Pons (tissue), 1 donor: ENCODE measurements around the gene TRAPPC6A.
A peak's percentile ranks its signal among the peaks of the same experiment; 100 is the strongest.

Experiments
- DNase-seq: peaks from one replicate; pipeline ENCODE4 v3.0.0-alpha.2; 2016; ENCODE audit warnings: low spot score

The TRAPPC6A gene

DNA sequence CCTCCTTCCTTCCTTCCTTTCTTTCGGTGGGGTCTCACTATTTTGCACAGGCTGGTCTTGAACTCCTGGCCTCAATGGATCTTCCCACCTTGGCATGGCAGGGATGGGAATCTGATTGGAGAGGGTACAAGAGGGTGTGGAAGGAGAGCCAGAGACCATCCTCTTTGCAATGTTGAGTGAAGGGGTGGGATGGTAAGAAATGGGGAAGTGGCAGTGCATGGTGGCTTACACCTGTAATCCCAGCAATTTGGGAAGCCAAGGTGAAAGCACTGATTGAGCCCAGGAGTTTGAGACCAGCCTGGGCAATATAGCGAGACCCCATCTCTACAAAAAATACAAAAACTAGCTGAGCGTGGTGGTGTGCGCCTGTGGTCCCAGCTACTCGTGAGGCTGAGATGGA lies 6.1 kb upstream of the TRAPPC6A start:
- no peak for DNase-seq

GRCh38 chr19:45182758-45183157 lies 4.7 kb upstream of the TRAPPC6A start:
- no peak for DNase-seq

GRCh38 chr19:45180936-45181335 lies 2.9 kb upstream of the TRAPPC6A start:
- DNase-seq, result no peak

GRCh38 chr19:45179892-45180370 lies 1.9 kb upstream of the TRAPPC6A start:
- no peak for DNase-seq

GRCh38 chr19:45179072-45179891 lies 1.2 kb upstream of the TRAPPC6A start:
- DNase-seq, result no peak

- peak; percentile 100 for DNase-seq
Observed at GRCh38 chr19:45178262-45179071, 430 bp upstream of the TRAPPC6A start, which contains the start of gene BLOC1S3. Gene BLOC1S3 (plus strand): TSS chr19:45178784. CDS start chr19:45179297, 513 bp downstream.

DNA sequence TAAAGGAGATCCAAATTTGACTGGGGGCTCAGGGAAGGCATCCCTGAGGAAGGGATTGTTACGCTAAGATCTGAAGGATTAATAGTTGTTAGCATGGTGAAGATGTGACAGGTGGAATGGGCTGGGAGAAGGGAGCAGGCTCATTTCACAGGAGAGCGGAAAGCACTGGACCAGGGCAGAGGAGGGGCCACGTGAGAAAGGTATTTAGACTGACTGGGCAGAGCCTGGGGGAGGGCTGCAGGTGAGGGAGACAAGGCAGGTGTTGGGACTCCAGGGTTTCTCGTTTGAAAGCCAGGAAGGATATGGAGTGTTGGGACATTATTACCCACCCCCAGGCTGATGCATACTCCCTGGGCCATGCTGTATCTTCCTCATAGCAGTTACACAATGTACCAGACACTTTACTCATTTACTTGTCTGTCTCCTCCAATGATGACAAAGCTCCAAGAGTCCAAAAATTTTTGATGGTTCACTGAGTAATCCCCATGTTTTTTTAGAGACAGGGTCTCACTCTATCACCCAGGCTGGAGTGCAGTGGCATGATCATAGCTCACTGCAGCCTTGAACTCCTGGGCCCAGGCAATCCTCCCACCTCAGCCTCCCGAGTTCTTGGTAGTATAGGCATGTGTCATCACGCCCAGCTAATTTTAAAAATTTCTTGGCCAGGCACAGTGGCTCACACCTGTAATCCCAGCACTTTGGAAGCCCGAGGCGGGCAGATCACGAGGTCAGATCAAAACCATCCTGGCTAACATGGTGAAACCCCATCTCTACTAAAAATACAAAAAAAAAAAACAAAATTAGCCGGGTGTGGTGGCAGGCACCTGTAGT lies 2.3 kb downstream of the TRAPPC6A start:
- DNase-seq, result no peak

DNA sequence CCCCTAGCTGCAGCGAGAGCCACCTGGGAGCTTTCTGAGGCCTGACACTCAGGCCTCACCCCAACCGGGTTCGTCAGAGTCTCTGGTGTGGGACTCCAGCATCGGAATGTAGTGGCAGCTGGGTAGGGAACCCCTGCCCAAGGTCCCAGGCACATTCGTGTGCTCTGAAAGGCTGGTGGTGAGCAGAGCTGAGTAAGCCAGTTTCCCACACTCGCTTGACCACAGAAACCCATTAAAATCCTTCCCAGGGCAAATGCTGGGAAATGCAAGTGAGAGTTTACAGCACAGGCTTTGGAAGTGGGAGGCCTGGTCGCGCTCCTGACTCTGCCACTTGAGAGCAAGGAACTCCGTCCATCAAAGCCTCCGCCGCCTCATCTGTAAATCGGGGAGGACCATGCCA lies 4.2 kb downstream of the TRAPPC6A start:
- no peak for DNase-seq

DNA sequence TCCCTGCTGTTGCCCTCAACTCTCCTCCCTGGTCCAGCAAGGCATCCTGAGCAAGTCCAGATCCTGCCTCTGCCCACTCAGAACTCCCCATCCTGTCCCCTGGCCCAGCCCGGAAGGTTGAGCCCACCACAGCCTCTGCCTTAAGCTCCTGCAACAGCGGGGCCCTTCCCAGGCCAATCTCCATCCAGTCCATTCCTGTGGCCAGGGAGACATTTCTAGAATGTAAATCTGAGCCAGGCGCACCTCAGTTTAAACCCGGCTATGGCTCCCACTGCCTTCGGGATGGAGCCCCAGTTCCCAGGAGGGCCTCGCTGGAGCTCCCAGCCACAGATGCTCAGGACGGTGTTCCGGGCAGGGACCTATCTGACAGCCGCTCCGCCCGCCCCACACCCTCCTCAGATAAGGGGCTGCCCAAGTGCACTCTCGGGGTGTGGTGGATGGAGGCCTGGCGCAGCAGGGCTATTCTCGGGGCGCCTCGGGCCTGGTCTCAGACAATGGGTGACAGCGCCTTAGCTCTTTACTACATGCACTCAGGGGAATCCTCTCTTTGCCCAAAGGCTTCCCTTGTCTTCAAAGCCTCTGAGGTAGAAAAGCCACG lies 5.3 kb downstream of the TRAPPC6A start:
- DNase-seq, result no peak

GRCh38 chr19:45172173-45172572 lies 5.9 kb downstream of the TRAPPC6A start:
- no peak for DNase-seq

- no peak for DNase-seq
Observed at GRCh38 chr19:45171211-45171623, 6.8 kb downstream of the TRAPPC6A start.

GRCh38 chr19:45170146-45171106 lies 7.6 kb downstream of the TRAPPC6A start:
- no peak for DNase-seq

DNA sequence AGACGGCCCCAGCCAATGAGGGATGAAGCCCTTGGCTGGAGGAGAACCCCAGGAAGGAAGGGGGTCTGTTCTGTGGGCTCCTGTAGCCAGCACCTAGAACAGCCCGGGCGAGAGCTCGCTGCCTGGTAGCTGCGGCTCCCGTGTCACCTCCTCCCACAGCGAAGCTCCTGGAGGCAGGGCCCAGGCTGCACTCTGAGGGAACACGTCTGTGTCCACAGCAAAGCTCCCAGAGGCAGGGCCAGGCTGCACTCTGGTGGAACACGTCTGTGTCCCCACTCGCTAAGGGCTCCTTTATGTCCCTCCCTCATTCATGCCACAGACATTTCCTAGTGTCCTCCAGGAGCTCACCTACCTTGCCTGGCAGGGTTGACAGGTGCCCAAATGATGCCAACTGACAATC lies 8.4 kb downstream of the TRAPPC6A start:
- no peak for DNase-seq

DNA sequence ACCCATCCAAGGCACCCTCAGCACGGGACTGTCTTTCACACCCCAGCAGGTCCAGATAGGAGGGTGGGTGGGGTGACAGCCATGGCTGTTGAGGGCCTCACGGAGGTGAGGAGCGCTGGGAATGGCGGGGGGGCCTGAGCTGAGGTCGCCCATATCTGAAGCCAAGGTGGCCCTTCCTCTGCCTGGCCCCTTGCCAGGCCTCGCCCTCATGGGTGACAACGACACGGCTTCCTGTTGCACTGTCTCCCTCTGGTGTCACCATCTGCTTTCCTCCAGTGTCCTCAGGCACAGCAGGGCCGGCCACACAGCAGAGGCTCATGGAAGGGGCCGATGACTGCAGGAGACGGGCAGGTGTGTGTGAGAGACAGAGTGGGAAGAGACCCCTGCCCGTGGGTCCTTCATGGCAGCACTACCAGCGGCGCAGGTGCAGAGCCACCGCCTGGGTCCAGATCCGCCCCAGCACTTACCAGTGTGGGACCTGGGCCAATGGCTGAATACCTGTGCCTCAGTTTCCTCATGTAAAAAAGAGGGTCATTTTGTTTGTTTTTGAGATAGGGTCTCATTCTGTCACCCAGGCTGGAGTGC lies 9.2 kb downstream of the TRAPPC6A start:
- DNase-seq, result no peak

- no peak for DNase-seq
Observed at GRCh38 chr19:45166723-45167252, 11.2 kb downstream of the TRAPPC6A start.

DNA sequence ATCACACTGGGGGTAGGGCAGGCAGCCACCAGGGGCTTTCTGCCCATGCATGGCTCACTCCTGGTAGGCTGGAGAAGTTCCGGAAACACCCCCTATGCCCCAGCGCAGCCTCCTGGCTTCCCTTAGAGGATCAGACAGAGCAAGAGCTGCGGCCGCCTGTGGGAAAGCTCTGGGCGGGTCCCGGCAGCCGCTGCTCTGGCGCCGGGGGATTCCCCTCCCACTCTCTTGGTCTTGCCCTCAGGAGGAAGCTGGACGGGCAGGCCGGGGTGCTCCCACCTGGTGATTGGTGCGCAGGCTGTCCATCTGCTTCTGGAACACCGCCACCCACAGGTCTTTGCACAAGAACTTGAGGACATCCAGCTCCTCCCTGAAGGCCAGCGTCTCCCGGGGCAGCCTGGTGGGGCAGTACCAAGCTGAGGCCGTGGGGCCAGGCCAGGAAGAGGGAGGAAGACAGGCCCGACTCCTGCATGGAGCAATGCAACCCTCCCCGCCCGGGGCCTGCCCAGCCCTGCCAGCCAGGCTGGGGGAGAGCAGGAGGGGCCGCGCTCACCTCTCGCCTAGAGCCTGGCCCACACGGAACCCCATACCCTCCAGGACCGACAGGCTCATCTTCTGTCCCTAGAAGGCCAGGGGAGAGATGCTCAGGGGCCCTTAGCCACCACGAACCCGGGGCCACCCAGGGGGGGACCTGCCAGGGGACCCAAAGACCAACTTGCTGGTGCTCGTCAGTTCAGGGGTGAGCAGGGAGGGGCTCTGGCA lies 13.3 kb downstream of the TRAPPC6A start:
- DNase-seq, result no peak

DNA sequence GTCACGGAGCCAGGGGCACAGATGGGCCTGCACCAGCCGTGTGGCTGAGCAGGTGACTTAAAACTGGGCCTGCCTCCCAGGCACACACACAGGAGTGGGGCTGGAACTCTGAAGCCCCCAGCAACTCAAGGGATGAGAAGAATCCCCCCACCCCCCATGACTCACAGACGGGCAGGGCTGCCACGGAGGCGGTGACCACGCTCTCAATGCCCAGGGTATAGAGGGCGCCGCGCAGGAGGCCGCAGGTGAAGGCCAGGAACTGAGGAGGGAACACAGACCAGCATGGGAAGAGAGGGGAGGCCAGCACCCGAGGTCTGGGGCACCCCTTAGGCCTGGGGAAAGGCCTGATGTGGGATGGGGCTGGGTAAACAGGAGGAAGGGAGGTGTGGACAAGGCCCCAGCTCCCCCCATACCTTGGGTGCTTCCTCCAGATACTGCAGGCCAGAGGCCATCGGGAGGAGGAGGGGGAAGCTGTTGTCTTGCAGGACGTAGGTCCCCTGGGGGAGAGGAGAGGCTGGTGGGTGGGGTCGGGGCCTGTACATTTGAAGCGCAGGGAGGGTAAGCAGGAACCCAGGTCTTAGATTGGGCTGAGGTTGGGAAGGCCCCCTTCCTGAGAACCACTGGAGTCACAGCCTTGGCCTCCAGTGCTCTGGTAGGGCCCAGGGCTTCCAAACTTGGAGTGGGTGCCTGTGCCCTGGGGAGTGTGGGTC lies 14.1 kb downstream of the TRAPPC6A start:
- no peak for DNase-seq

- DNase-seq, result no peak
Observed at GRCh38 chr19:45163156-45163555, 14.9 kb downstream of the TRAPPC6A start.
